GM19372 (cell line): Measurements from ENCODE around the gene NEURL1.

Experiments used
- ATAC-seq: cut with Tn5 transposase; IDR thresholded peaks from one replicate; pipeline ENCODE4 v1.9.1; 2021; ENCODE audit warnings: mild to moderate bottlenecking, low read depth, moderate library complexity; ENCODE audit not compliant: unreplicated experiment

NEURL1 gene

GRCh38 chr10:103638948-103639347, 145.4 kb downstream of the NEURL1 start:
- ATAC-seq = no peak

- no peak for ATAC-seq
These were observed 147.1 kb downstream of the NEURL1 start for GRCh38 chr10:103640436-103641181.

GRCh38 chr10:103641326-103641725, 147.8 kb downstream of the NEURL1 start:
- no peak for ATAC-seq
